Vagina (tissue), 2 donors: ENCODE measurements around the gene ERG28. TPM values are rescaled to one million over a fixed set of nuclear protein-coding genes. Genes with fewer than 3 reads are reported as not detected.

Source experiments
- DNase-seq, 2 donors: peaks; one replicate each; pipeline ENCODE4 v3.0.0-alpha.2; 2017; ENCODE audit errors: extremely low spot score in 2 of 2
- H3K27ac ChIP-seq: fragments of 200-600 bp; sonication (generic); one replicate; pipeline ENCODE4 v1.5.1; 2019
- H3K27me3 ChIP-seq: fragments of 200-600 bp; sonication (generic); one replicate; pipeline ENCODE4 v1.5.1; 2019
- H3K36me3 ChIP-seq, 2 donors: fragments of 200-600 bp; sonication (generic); one replicate each; pipeline ENCODE4 v1.5.1; 2017 to 2019
- H3K4me1 ChIP-seq: fragments of 200-600 bp; sonication (generic); one replicate; pipeline ENCODE4 v1.5.1; 2019
- H3K4me3 ChIP-seq, 2 donors: fragments of 200-600 bp; sonication (generic); 1 replicate in 1 of 2; 2 replicates in 1 of 2; pipeline ENCODE4 v1.5.1; 2016 to 2019
- H3K9me3 ChIP-seq: fragments of 200-600 bp; sonication (generic); one replicate; pipeline ENCODE4 v1.5.1; 2019
- POLR2A ChIP-seq, 2 donors: fragments of 450-650 bp; IDR thresholded peaks; one replicate each; pipeline ENCODE4 v1.6.1; 2017; ENCODE audit warnings: antibody characterized with exemption in 2 of 2, mild to moderate bottlenecking in 2 of 2, moderate library complexity in 2 of 2
- POLR2AphosphoS5 ChIP-seq, 2 donors: sonication (generic); formaldehyde crosslinking; IDR thresholded peaks; one replicate each; pipeline ENCODE4 v1.9.0; 2017; ENCODE audit warnings: antibody characterized with exemption in 2 of 2, mild to moderate bottlenecking in 2 of 2, low read depth in 1 of 2; ENCODE audit not compliant: insufficient read depth in 1 of 2
- intact Hi-C: fragments of 100-400 bp; cut with DNase I; formaldehyde crosslinking; loops from one replicate; pipeline ENCODE4 v1.15.1; 2023
- total RNA-seq: library from RNA; depleted of rRNA; stranded (reverse); fragments of >200 nt; gene quantifications from one replicate; pipeline ENCODE4 v1.2.3, GENCODE V29; 2016
- TF ChIP-seq, protein P1 (sequence below), 3 experiments: fragments of 450-650 bp in 2 of 3; fragments of 200-600 bp in 1 of 3; sonication (generic) in 1 of 3; IDR thresholded peaks; one replicate each; pipeline ENCODE4 v1.5.1; 2017 to 2019; ENCODE audit warnings: antibody characterized with exemption in 3 of 3, mild to moderate bottlenecking in 2 of 3, moderate library complexity in 2 of 3

ERG28 gene
- total RNA-seq, 1 donor from 2014 or later, result 9.6 TPM

GRCh38 chr14:75658957-75659356 is 1.7 kb downstream of the ERG28 start:
- Histone ChIP-seq H3K9me3 (no peaks in the 10 kb centered on the region), H3K27me3 (no peaks in the 10 kb centered on the region), H3K4me3 (no peak overlapping the region), H3K27ac (no peak overlapping the region), H3K36me3 (peaks cover 0 to 18% of the 10 kb centered on the region in 2 donors), H3K4me1 (peaks cover 23% of the 10 kb centered on the region)
- intact Hi-C loops, result no loop called here
- TF ChIP-seq POLR2A (IDR thresholded peaks at IDR 0.05), result no peak
- TF ChIP-seq, protein P1, sequence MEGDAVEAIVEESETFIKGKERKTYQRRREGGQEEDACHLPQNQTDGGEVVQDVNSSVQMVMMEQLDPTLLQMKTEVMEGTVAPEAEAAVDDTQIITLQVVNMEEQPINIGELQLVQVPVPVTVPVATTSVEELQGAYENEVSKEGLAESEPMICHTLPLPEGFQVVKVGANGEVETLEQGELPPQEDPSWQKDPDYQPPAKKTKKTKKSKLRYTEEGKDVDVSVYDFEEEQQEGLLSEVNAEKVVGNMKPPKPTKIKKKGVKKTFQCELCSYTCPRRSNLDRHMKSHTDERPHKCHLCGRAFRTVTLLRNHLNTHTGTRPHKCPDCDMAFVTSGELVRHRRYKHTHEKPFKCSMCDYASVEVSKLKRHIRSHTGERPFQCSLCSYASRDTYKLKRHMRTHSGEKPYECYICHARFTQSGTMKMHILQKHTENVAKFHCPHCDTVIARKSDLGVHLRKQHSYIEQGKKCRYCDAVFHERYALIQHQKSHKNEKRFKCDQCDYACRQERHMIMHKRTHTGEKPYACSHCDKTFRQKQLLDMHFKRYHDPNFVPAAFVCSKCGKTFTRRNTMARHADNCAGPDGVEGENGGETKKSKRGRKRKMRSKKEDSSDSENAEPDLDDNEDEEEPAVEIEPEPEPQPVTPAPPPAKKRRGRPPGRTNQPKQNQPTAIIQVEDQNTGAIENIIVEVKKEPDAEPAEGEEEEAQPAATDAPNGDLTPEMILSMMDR (IDR thresholded peaks at IDR 0.05), result no peak
- no peak for TF ChIP-seq POLR2AphosphoS5 (IDR thresholded peaks at IDR 0.05; ENCODE audit: insufficient read depth in 1 of 2, low read depth in 1 of 2)
- DNase-seq, result no peak

- intact Hi-C loops, result no loop called here
- no peaks in the 10 kb centered on the region for H3K9me3 ChIP-seq
- no peak overlapping the region for H3K4me3 ChIP-seq
- no peak for DNase-seq
- TF ChIP-seq POLR2AphosphoS5 (IDR thresholded peaks at IDR 0.05; ENCODE audit: insufficient read depth in 1 of 2, low read depth in 1 of 2), result no peak
- TF ChIP-seq, protein P1 (IDR thresholded peaks at IDR 0.05), result no peak
- H3K4me1 ChIP-seq, result peaks cover 18% of the 10 kb centered on the region
- no peaks in the 10 kb centered on the region for H3K27me3 ChIP-seq
- H3K27ac ChIP-seq, result no peak overlapping the region
- peaks cover 0 to 15% of the 10 kb centered on the region in 2 donors for H3K36me3 ChIP-seq
These were observed 3.3 kb downstream of the ERG28 start for GRCh38 chr14:75657331-75657730.

GRCh38 chr14:75655235-75655634 is 5.4 kb downstream of the ERG28 start:
- no peaks in the 10 kb centered on the region for H3K27me3 ChIP-seq
- H3K27ac ChIP-seq, result no peak overlapping the region
- no peaks in the 10 kb centered on the region for H3K9me3 ChIP-seq
- no peak for DNase-seq
- TF ChIP-seq, protein P1 (IDR thresholded peaks at IDR 0.05), result no peak
- TF ChIP-seq POLR2A (IDR thresholded peaks at IDR 0.05) (no peak), POLR2AphosphoS5 (IDR thresholded peaks at IDR 0.05; ENCODE audit: insufficient read depth in 1 of 2, low read depth in 1 of 2) (no peak)
- H3K4me1 ChIP-seq, result peaks cover 8% of the 10 kb centered on the region
- intact Hi-C loops, result no loop called here
- no peak overlapping the region for H3K4me3 ChIP-seq
- H3K36me3 ChIP-seq, result peaks cover 0 to 36% of the 10 kb centered on the region in 2 donors

DNA sequence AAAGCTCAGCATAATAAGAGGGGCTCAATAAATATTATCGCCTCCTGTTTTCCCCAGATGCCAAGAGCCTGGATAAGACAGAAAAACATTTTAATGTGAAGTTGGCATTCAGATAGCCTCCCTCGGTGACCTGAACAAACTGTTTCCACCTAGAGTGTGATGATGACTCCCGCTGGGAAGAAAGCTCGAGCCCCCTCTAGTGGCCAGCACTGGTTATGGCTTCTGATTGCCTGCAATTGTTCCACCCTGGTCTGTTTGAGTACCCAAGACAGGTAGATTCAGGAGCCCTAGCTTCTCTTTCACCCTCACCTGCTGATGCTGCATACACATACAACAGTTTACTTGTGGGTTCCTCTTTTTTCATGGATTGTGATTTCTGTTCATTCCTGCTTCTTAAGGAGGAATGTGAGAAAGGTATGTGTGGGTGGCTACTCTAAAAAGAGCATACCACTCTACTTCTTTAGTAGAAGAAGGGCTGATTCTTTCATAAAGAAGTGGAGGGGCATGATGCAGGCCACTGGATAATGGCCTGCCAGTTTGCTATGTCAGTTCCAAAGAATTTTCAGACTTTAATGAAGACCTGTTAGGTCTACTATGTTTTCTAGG is 6.4 kb downstream of the ERG28 start:
- Histone ChIP-seq H3K9me3 (no peaks in the 10 kb centered on the region), H3K27me3 (no peaks in the 10 kb centered on the region), H3K27ac (no peak overlapping the region), H3K4me3 (no peak overlapping the region), H3K4me1 (no peaks in the 10 kb centered on the region), H3K36me3 (peaks cover 0 to 46% of the 10 kb centered on the region in 2 donors)
- no peak for TF ChIP-seq POLR2A (IDR thresholded peaks at IDR 0.05)
- TF ChIP-seq, protein P1 (IDR thresholded peaks at IDR 0.05), result peak; percentile 79 to 93 (median 86)
- peak in 1 of 2 donors; percentile 59 for TF ChIP-seq POLR2AphosphoS5 (IDR thresholded peaks at IDR 0.05; ENCODE audit: insufficient read depth in 1 of 2, low read depth in 1 of 2)
- no peak for DNase-seq
- intact Hi-C loops, result loop anchor here (5.0 kb wide), 1 partner anchor 77 kb away; the partner anchor contains the start of gene FLVCR2

GRCh38 chr14:75653563-75653962 is 7.1 kb downstream of the ERG28 start:
- Histone ChIP-seq H3K27me3 (no peaks in the 10 kb centered on the region), H3K27ac (no peak overlapping the region), H3K4me1 (no peaks in the 10 kb centered on the region), H3K9me3 (no peaks in the 10 kb centered on the region), H3K4me3 (no peak overlapping the region), H3K36me3 (peaks cover 0 to 49% of the 10 kb centered on the region in 2 donors)
- intact Hi-C loops, result loop anchor here (5.0 kb wide), 1 partner anchor 76 kb away; the partner anchor contains the start of gene FLVCR2
- no peak for DNase-seq
- TF ChIP-seq POLR2A (IDR thresholded peaks at IDR 0.05) (no peak), POLR2AphosphoS5 (IDR thresholded peaks at IDR 0.05; ENCODE audit: insufficient read depth in 1 of 2, low read depth in 1 of 2) (no peak)
- TF ChIP-seq, protein P1 (IDR thresholded peaks at IDR 0.05), result no peak
